GM19328 (cell line): ENCODE results near the gene CLIC5.

ENCODE experiments used
- ATAC-seq: cut with Tn5 transposase; IDR thresholded peaks from one replicate; pipeline ENCODE4 v1.9.1; 2021; ENCODE audit warnings: mild to moderate bottlenecking, moderate library complexity; ENCODE audit not compliant: unreplicated experiment

Gene CLIC5

GRCh38 chr6:46000905-46001304, 14.8 kb downstream of the CLIC5 start:
- ATAC-seq = no peak

GRCh38 chr6:45998524-45998923, 17.1 kb downstream of the CLIC5 start:
- no peak for ATAC-seq

- ATAC-seq = no peak
Measured at GRCh38 chr6:45997875-45998506, 17.7 kb downstream of the CLIC5 start.

GRCh38 chr6:45991189-45991588, 24.5 kb downstream of the CLIC5 start:
- no peak for ATAC-seq

GRCh38 chr6:45990162-45990561, 25.5 kb downstream of the CLIC5 start:
- no peak for ATAC-seq

GRCh38 chr6:45988635-45989034, 27.0 kb downstream of the CLIC5 start:
- no peak for ATAC-seq

- no peak for ATAC-seq
Measured at GRCh38 chr6:45987856-45988255, 27.8 kb downstream of the CLIC5 start.

- ATAC-seq = no peak
Measured at GRCh38 chr6:45986746-45987274, 28.9 kb downstream of the CLIC5 start.

- ATAC-seq = no peak
Measured at GRCh38 chr6:45984788-45985425, 30.8 kb downstream of the CLIC5 start.

GRCh38 chr6:45984347-45984746, 31.3 kb downstream of the CLIC5 start:
- no peak for ATAC-seq

GRCh38 chr6:45983062-45983461, 32.6 kb downstream of the CLIC5 start:
- ATAC-seq = no peak

- no peak for ATAC-seq
Measured at GRCh38 chr6:45982280-45983036, 33.2 kb downstream of the CLIC5 start.

GRCh38 chr6:45981046-45981445, 34.6 kb downstream of the CLIC5 start:
- ATAC-seq = no peak

- ATAC-seq = no peak
Measured at GRCh38 chr6:45979311-45979710, 36.3 kb downstream of the CLIC5 start.

GRCh38 chr6:45974596-45974995, 41.1 kb downstream of the CLIC5 start:
- ATAC-seq = no peak

- ATAC-seq = no peak
Measured at GRCh38 chr6:45972795-45973503, 42.7 kb downstream of the CLIC5 start.

- no peak for ATAC-seq
Measured at GRCh38 chr6:45971287-45971686, 44.4 kb downstream of the CLIC5 start.

GRCh38 chr6:45970326-45970725, 45.3 kb downstream of the CLIC5 start:
- ATAC-seq = no peak

GRCh38 chr6:45969883-45970282, 45.8 kb downstream of the CLIC5 start:
- ATAC-seq = no peak

GRCh38 chr6:45969026-45969425, 46.6 kb downstream of the CLIC5 start:
- no peak for ATAC-seq

GRCh38 chr6:45967363-45967762, 48.3 kb downstream of the CLIC5 start:
- no peak for ATAC-seq
